H1 (cell line): ENCODE measurements around the gene RBM41. TPM values are rescaled to one million over a fixed set of nuclear protein-coding genes. Genes with fewer than 3 reads are reported as not detected.
A peak's percentile ranks its signal among the peaks of the same experiment; 100 is the strongest.

Experiments
- CTCF ChIA-PET: fragments of 300-600 bp; sonication (Branson Sonifier 250); formaldehyde crosslinking; loops from one replicate; lab custom pipeline; 2021; ENCODE audit not compliant: partially characterized antibody; lab: Charles Lee
- POLR2A ChIA-PET: fragments of 300-600 bp; sonication (Branson Sonifier 250); formaldehyde crosslinking; loops from one replicate; lab custom pipeline; 2021; ENCODE audit warnings: inconsistent platforms; ENCODE audit not compliant: partially characterized antibody; lab: Charles Lee
- DNase-seq, 2 experiments: peaks; one replicate each; pipeline versions ENCODE4 v3.0.0 to v3.0.0-alpha.2; 2010 to 2022; ENCODE audit warnings: low spot score in 2 of 2, low read depth in 1 of 2, mixed read lengths in 1 of 2
- FAIRE-seq: peaks from 2 replicates; lab custom pipeline; 2011; peaks lifted over from hg19 to GRCh38; lab: Jason Lieb, UNC
- H2AFZ ChIP-seq: 2 replicates; pipeline ENCODE4 v1.8.1; 2012; ENCODE audit warnings: low read length, inconsistent platforms
- H2AK5ac ChIP-seq: 2 replicates; pipeline ENCODE4 v1.6.1; 2013; ENCODE audit warnings: low read depth, low read length
- H2BK120ac ChIP-seq: replicated peaks from 2 replicates; pipeline ENCODE3; 2013; ENCODE audit warnings: low read depth, low read length, inconsistent platforms
- H2BK12ac ChIP-seq: 2 replicates; pipeline ENCODE4 v1.6.1; 2013; ENCODE audit warnings: low read depth, low read length
- H2BK15ac ChIP-seq: 2 replicates; pipeline ENCODE4 v1.6.1; 2013; ENCODE audit warnings: low read length
- H2BK20ac ChIP-seq: 2 replicates; pipeline ENCODE4 v1.6.1; 2013; ENCODE audit warnings: low read length
- H2BK5ac ChIP-seq: 2 replicates; pipeline ENCODE4 v1.6.1; 2013; ENCODE audit warnings: low read depth, low read length
- H3K14ac ChIP-seq: 2 replicates; pipeline ENCODE4 v1.6.1; 2013; ENCODE audit warnings: inconsistent platforms; ENCODE audit not compliant: insufficient read length
- H3K18ac ChIP-seq: 2 replicates; pipeline ENCODE4 v1.6.1; 2013; ENCODE audit warnings: low read length; ENCODE audit errors: extremely low read depth
- H3K23ac ChIP-seq: 2 replicates; pipeline ENCODE4 v1.6.1; 2013; ENCODE audit warnings: inconsistent platforms; ENCODE audit not compliant: insufficient read length
- H3K23me2 ChIP-seq: 2 replicates; pipeline ENCODE4 v1.6.1; 2013; ENCODE audit warnings: low read depth, low read length
- H3K27ac ChIP-seq: 2 replicates; pipeline ENCODE4 v1.6.1; 2011; ENCODE audit warnings: low read depth, low read length, inconsistent platforms
- H3K27me3 ChIP-seq, 4 experiments: replicated peaks in 1 of 4; 1 replicate in 1 of 4; 2 replicates in 3 of 4; pipeline versions ENCODE4 v1.6.1 to v1.8.1; 2011 to 2013; ENCODE audit warnings: low read length in 3 of 4, mild to moderate bottlenecking in 3 of 4, inconsistent platforms in 2 of 4, mixed read lengths in 2 of 4, moderate library complexity in 1 of 4; ENCODE audit not compliant: control insufficient read depth in 3 of 4, insufficient read depth in 3 of 4; ENCODE audit errors: extremely low read depth in 1 of 4
- H3K36me3 ChIP-seq, 4 experiments: 2 replicates each; pipeline versions ENCODE4 v1.6.1 to v1.8.1; 2011 to 2013; ENCODE audit warnings: mild to moderate bottlenecking in 4 of 4, low read length in 3 of 4, moderate library complexity in 2 of 4, control low read depth in 1 of 4, inconsistent platforms in 1 of 4; ENCODE audit not compliant: insufficient read depth in 4 of 4, control insufficient read depth in 2 of 4
- H3K4ac ChIP-seq: replicated peaks from 2 replicates; pipeline ENCODE3; 2013; ENCODE audit warnings: low read length, low read depth, mixed read lengths, inconsistent platforms; ENCODE audit not compliant: insufficient read length
- H3K4me1 ChIP-seq, 4 experiments: replicated peaks in 1 of 4; 1 replicate in 1 of 4; 2 replicates in 3 of 4; pipeline versions ENCODE4 v1.6.1 to v1.8.1; 2011 to 2013; ENCODE audit warnings: low read length in 3 of 4, inconsistent platforms in 2 of 4, mixed read lengths in 1 of 4; ENCODE audit not compliant: insufficient read depth in 4 of 4, control insufficient read depth in 3 of 4
- H3K4me2 ChIP-seq, 2 experiments: 2 replicates each; pipeline versions ENCODE4 v1.6.1 to v1.8.1; 2011 to 2013; ENCODE audit warnings: low read depth in 2 of 2, low read length in 2 of 2, control low read depth in 1 of 2, inconsistent platforms in 1 of 2, mild to moderate bottlenecking in 1 of 2; ENCODE audit not compliant: insufficient read depth in 1 of 2
- H3K4me3 ChIP-seq, 4 experiments: fragments of 200-600, 300-600 bp in 1 of 4; sonication (generic), shearing (Covaris generic), sonication (Bioruptor Twin) in 1 of 4; 2 replicates each; pipeline versions ENCODE4 v1.5.1 to v1.8.1; 2011 to 2016; ENCODE audit warnings: low read length in 4 of 4, low read depth in 3 of 4, control low read depth in 2 of 4, inconsistent platforms in 2 of 4, mild to moderate bottlenecking in 2 of 4, mixed read lengths in 1 of 4, moderate library complexity in 1 of 4; ENCODE audit not compliant: insufficient read depth in 2 of 4; ENCODE audit errors: extremely low read depth in 1 of 4
- H3K56ac ChIP-seq: replicated peaks from 2 replicates; pipeline ENCODE3; 2013; ENCODE audit warnings: low read depth, mild to moderate bottlenecking, mixed read lengths, low read length, inconsistent platforms; ENCODE audit not compliant: insufficient read length
- H3K79me1 ChIP-seq: 2 replicates; pipeline ENCODE4 v1.6.1; 2013; ENCODE audit warnings: low read depth, low read length, control low read depth
- H3K79me2 ChIP-seq, 2 experiments: 2 replicates each; pipeline versions ENCODE4 v1.6.1 to v1.8.1; 2012 to 2013; ENCODE audit warnings: low read length in 2 of 2, mild to moderate bottlenecking in 2 of 2, inconsistent platforms in 1 of 2; ENCODE audit not compliant: insufficient read depth in 2 of 2, control insufficient read depth in 1 of 2
- H3K9ac ChIP-seq, 4 experiments: replicated peaks in 1 of 4; 1 replicate in 1 of 4; 2 replicates in 3 of 4; pipeline versions ENCODE4 v1.6.1 to v1.8.1; 2011 to 2013; ENCODE audit warnings: low read depth in 3 of 4, low read length in 3 of 4, control low read depth in 2 of 4, mild to moderate bottlenecking in 2 of 4, moderate library complexity in 2 of 4, inconsistent platforms in 1 of 4; ENCODE audit errors: extremely low read depth in 1 of 4
- H3K9me3 ChIP-seq, 2 experiments: 2 replicates each; pipeline versions ENCODE4 v1.6.1 to v1.8.1; 2012 to 2013; ENCODE audit warnings: mild to moderate bottlenecking in 2 of 2, moderate library complexity in 2 of 2, control low read depth in 1 of 2, inconsistent platforms in 1 of 2, low read depth in 1 of 2, low read length in 1 of 2, mixed read lengths in 1 of 2; ENCODE audit not compliant: insufficient read depth in 2 of 2
- H4K20me1 ChIP-seq, 2 experiments: replicated peaks in 1 of 2; 2 replicates each; pipeline versions ENCODE3 to v1.8.1; 2011 to 2013; ENCODE audit warnings: inconsistent platforms in 2 of 2, low read length in 2 of 2, mild to moderate bottlenecking in 1 of 2; ENCODE audit not compliant: insufficient read depth in 2 of 2, control insufficient read depth in 1 of 2
- H4K5ac ChIP-seq: 2 replicates; pipeline ENCODE4 v1.6.1; 2013; ENCODE audit warnings: low read length, low read depth, mixed read lengths, inconsistent platforms; ENCODE audit not compliant: insufficient read length
- H4K8ac ChIP-seq: 2 replicates; pipeline ENCODE4 v1.8.0; 2013; ENCODE audit warnings: mild to moderate bottlenecking, moderate library complexity, low read length, inconsistent platforms; ENCODE audit not compliant: insufficient read depth; ENCODE audit errors: extremely low read depth
- H4K91ac ChIP-seq: replicated peaks from 2 replicates; pipeline ENCODE3; 2013; ENCODE audit warnings: low read length, mixed read lengths, inconsistent platforms; ENCODE audit not compliant: insufficient read length
- CEBPB ChIP-seq: IDR thresholded peaks from 2 replicates; pipeline ENCODE4 v1.6.1; 2012; ENCODE audit warnings: low read depth, low read length
- KDM1A ChIP-seq: fragments of 200-600, 300-600 bp; sonication (generic); IDR thresholded peaks from 2 replicates; pipeline ENCODE4 v1.7.1; 2016; ENCODE audit warnings: mild to moderate bottlenecking, low read length, borderline replicate concordance
- TEAD4 ChIP-seq: IDR thresholded peaks from 2 replicates; pipeline ENCODE4 v1.6.1; 2012; ENCODE audit warnings: low read depth, low read length, inconsistent platforms, mixed read lengths
- WGBS, 2 experiments: shearing (Covaris generic) in 1 of 2; methylation state at CpG; one replicate each; pipeline versions ENCODE4 v1.1.6 to v1.1.7; 2013 to 2015; ENCODE audit warnings: low lambda C conversion rate in 2 of 2, mixed read lengths in 2 of 2, inconsistent platforms in 1 of 2, low coverage in 1 of 2, missing lambda C conversion rate in 1 of 2; ENCODE audit not compliant: insufficient replicate concordance in 2 of 2, insufficient coverage in 1 of 2, insufficient read length in 1 of 2; ENCODE audit errors: extremely low coverage in 1 of 2, missing lambda C conversion rate in 1 of 2; 5-methylcytosine and 5-hydroxymethylcytosine counted together
- polyA plus RNA-seq, 7 experiments: library from polyadenylated mRNA; depleted of rRNA in 3 of 7; stranded (reverse) in 5 of 7; unstranded in 2 of 7; fragments of >200 nt in 5 of 7; fragments of 200-250 nt in 2 of 7; gene quantifications; 1 replicate in 5 of 7; 2 replicates in 1 of 7; 4 replicates in 1 of 7; pipeline versions ENCODE4 v1.2.1 to v1.2.3, GENCODE V29; 2011 to 2013; ENCODE audit warnings: missing spikeins in 2 of 7, mixed read lengths in 2 of 7
- total RNA-seq: library from RNA; stranded (reverse); fragmentation: NEBNext Ultra II Directional; extraction: Animal tissue kit (Norgen Biotek cat#: 25700); gene quantifications from 2 replicates; pipeline ENCODE4 v1.2.1, GENCODE V29; 2021
- TF ChIP-seq, protein P1 (sequence below): IDR thresholded peaks from 2 replicates; pipeline ENCODE4 v1.6.1; 2012; ENCODE audit warnings: inconsistent platforms

The RBM41 gene
- total and polyA plus RNA-seq, 2 of the 8 experiments (the other 6 are each of a cell fraction or from before 2014, with no cell fraction given): 2.6 to 26.4 TPM

GRCh38 chrX:107154787-107155620 is 36.4 kb upstream of the RBM41 start:
- Histone ChIP-seq H3K27me3 (no peaks in the 10 kb centered on the region), H3K36me3 (no peaks in the 10 kb centered on the region), H2AK5ac (no peak overlapping the region), H3K4me2 (peak overlapping the region; percentile 49 to 51), H3K23ac (no peak overlapping the region), H2BK15ac (no peak overlapping the region), H3K9me3 (no peaks in the 10 kb centered on the region)
- TF ChIP-seq, protein P1, sequence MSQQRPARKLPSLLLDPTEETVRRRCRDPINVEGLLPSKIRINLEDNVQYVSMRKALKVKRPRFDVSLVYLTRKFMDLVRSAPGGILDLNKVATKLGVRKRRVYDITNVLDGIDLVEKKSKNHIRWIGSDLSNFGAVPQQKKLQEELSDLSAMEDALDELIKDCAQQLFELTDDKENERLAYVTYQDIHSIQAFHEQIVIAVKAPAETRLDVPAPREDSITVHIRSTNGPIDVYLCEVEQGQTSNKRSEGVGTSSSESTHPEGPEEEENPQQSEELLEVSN: peak; percentile 34; the same call in 1 of the 2 replicates
- TF ChIP-seq TEAD4: no peak
- no peak for TF ChIP-seq KDM1A
- TF ChIP-seq CEBPB: no peak
- TF ChIP-seq, all 59 proteins: peak for 1
- CTCF ChIA-PET: no interaction called here
- Histone ChIP-seq H2BK120ac (no peak overlapping the region), H3K23me2 (no peaks in the 10 kb centered on the region), H3K4ac (no peak overlapping the region), H3K79me1 (no peaks in the 10 kb centered on the region), H4K91ac (no peak overlapping the region), H4K5ac (peak overlapping the region; percentile 43), H3K14ac (no peak overlapping the region), H2BK20ac (no peak overlapping the region), H3K27ac (no peak overlapping the region), H2BK12ac (no peak overlapping the region; the same call in 1 of the 2 replicates), H3K9ac (no peak overlapping the region), H3K56ac (no peak overlapping the region), H3K4me1 (peaks cover 0 to 6% (median 2%) of the 10 kb centered on the region in 4 experiments; a peak in 3 of 7 replicates), H4K20me1 (no peaks in the 10 kb centered on the region), H3K18ac (peak overlapping the region; percentile 24; the same call in 1 of the 2 replicates), H3K4me3 (peak overlapping the region in 2 of 4 experiments; percentile 18 to 51; a peak in 3 of 8 replicates), H3K79me2 (no peaks in the 10 kb centered on the region), H2AFZ (no peak overlapping the region), H4K8ac (no peak overlapping the region), H2BK5ac (no peak overlapping the region)
- POLR2A ChIA-PET: no interaction called here
- 74% methylated on average over 5 of the region's 6 CpGs; no CpG with 5 or more reads in 1 of the 2 experiments for WGBS, 2 experiments
- DNase-seq (peak; percentile 3 to 39), FAIRE-seq (peak; percentile 7)
